Brain microvascular endothelial cell (primary cell): ENCODE data around the gene HOXB6.

ENCODE experiments used
- DNase-seq: peaks from one replicate; pipeline ENCODE4 v3.0.0-alpha.2; 2020
- H3K27ac ChIP-seq: fragments of 250-450 bp; sonication (Bioruptor Pico); 2 replicates; pipeline ENCODE4 v1.5.1; 2020; ENCODE audit warnings: mild to moderate bottlenecking, moderate library complexity
- H3K27me3 ChIP-seq: fragments of 250-450 bp; sonication (Bioruptor Pico); replicated peaks from 2 replicates; pipeline ENCODE4 v1.5.1; 2020; ENCODE audit warnings: mild to moderate bottlenecking
- H3K36me3 ChIP-seq: fragments of 250-450 bp; sonication (Bioruptor Pico); replicated peaks from 2 replicates; pipeline ENCODE4 v1.5.1; 2020; ENCODE audit warnings: mild to moderate bottlenecking
- H3K4me3 ChIP-seq: 2 replicates; pipeline ENCODE4 v1.5.1; 2011; ENCODE audit warnings: low read depth, mild to moderate bottlenecking, control low read depth, low read length, moderate library complexity
- in situ Hi-C: cut with HindIII; loops from 2 replicates; pipeline ENCODE4 v1.10.0; 2017; ENCODE audit warnings: low sequenced_read_pairs, low pct_ligation_motif_present
- TF ChIP-seq, protein P1 (sequence below): IDR thresholded peaks from 2 replicates; pipeline ENCODE4 v1.5.1; 2011; ENCODE audit warnings: low read depth, mild to moderate bottlenecking, moderate library complexity, low read length, control low read depth, inconsistent platforms; ENCODE audit errors: missing control alignments

HOXB6 gene

DNA sequence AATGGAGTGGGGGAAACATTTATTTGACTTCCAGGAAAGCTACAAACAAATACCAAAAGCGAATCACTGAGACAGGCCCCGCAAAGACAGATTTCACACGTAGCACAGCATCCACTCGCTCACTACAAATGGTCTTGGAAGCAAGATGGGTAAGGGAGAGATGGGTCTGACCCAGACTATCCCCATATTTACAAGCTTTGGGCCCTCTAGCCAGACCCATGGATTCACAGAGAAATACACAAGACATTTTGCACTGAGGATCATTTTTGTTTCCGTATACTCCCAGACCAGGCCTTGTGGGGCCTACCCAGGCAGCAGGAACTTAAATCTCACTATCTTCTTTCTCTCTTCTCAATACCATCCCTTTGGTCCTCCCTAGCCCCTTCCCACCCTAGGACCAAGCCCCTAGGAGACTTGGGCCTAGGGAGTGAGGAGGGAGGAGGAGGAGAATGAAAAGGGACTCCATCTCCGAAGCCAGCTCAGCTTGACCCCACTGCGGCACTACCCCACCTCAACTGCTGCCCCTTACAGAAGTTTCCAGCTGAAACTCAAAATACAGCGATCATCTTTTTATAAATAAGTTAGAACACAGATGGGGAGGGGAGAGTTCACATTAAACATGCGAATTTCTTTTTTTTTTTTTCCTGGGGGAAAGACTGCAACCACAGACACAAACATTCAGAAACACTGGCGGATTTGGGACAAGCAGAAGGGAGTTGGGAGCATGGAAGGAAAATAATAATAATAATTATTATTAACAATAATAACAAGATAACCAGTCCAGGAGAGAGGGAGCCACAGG lies 13.3 kb downstream of the HOXB6 start:
- no peak for DNase-seq
- in situ Hi-C loops: no loop called here
- H3K36me3 ChIP-seq: no peaks in the 10 kb centered on the region
- no peak overlapping the region for H3K27ac ChIP-seq
- H3K27me3 ChIP-seq: peaks cover 95% of the 10 kb centered on the region
- TF ChIP-seq, protein P1, sequence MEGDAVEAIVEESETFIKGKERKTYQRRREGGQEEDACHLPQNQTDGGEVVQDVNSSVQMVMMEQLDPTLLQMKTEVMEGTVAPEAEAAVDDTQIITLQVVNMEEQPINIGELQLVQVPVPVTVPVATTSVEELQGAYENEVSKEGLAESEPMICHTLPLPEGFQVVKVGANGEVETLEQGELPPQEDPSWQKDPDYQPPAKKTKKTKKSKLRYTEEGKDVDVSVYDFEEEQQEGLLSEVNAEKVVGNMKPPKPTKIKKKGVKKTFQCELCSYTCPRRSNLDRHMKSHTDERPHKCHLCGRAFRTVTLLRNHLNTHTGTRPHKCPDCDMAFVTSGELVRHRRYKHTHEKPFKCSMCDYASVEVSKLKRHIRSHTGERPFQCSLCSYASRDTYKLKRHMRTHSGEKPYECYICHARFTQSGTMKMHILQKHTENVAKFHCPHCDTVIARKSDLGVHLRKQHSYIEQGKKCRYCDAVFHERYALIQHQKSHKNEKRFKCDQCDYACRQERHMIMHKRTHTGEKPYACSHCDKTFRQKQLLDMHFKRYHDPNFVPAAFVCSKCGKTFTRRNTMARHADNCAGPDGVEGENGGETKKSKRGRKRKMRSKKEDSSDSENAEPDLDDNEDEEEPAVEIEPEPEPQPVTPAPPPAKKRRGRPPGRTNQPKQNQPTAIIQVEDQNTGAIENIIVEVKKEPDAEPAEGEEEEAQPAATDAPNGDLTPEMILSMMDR: no peak
- peak overlapping the region; percentile 58 for H3K4me3 ChIP-seq

DNA sequence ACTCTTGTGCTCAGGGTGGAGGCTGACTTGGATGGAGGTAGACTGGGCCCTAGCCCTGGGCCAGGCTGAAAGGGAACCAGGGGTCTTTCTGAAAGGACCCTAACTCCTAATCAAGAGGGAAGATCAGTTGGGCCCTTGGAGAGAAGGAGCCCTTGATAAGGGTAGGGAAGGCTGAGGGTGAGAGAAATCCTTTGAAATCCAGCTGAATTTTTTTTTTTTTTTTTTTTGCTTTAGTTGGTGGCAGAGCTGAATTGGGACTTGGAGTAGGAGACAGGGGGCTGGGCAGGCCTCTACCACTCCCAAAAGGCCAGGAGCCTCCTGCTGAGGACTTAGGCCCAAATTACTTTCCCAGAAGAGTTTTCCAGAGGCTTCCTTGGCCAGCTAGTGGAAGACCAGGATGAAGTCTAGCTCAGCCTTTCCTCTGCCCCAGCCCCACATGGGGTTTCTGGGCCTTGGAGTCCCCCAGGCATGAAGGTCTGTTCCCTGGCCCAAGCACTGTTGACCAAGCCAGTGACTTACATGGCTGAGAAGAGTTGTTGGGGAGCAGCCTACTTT lies 14.1 kb downstream of the HOXB6 start:
- no peak overlapping the region for H3K4me3 ChIP-seq
- no peaks in the 10 kb centered on the region for H3K36me3 ChIP-seq
- H3K27ac ChIP-seq: no peak overlapping the region
- no peak for DNase-seq
- TF ChIP-seq, protein P1: no peak
- H3K27me3 ChIP-seq: peaks cover 95% of the 10 kb centered on the region
- in situ Hi-C loops: no loop called here

DNA sequence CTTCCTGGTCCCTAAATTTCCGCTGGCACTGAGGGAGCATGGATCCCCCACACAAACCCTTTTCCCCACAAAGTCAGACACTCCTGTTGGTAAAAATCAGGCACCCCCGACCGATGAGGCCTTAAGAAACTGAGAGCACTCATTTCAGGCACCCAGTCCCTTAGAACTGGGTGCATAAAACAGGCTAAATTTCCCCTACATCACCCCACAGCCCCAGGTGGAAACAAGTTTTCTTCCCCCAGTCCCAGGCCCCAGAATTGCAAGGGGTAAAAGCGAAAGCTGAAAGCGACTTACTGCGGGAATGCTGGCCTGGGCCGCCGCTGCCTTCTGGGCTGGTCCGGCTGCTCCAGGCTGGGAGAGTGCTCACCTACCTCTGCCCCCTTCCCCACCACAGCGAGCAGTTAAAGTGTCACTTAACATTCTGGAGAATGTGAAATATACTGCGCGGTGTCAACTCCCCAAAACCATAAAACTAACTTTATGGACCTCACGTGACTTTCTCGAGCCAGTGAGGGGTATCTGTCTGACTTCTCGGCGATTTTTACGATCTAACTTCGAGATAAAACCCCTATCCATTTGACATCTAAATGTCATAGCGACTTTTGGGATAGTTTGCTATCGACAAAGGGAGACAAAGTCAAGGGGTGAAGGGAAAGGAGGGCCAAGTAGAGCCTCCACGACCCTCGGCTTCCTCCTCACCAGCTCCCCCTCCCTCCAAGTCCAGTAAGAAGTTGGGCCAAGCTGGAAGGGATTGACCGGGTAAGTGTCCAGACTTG lies 14.8 kb downstream of the HOXB6 start, which contains the start of gene HOXB3:
Gene HOXB3 (minus strand): TSS at position 411 of the 776 bp plus-strand sequence. CDS start 37,767 bp downstream, outside the sequence.
- H3K36me3 ChIP-seq: no peaks in the 10 kb centered on the region
- no peak for DNase-seq
- H3K27me3 ChIP-seq: peaks cover 93% of the 10 kb centered on the region
- no peak within 1 kb of the TSS for H3K27ac ChIP-seq
- H3K4me3 ChIP-seq: no peak within 1 kb of the TSS
- in situ Hi-C loops: no loop called here
- TF ChIP-seq, protein P1: no peak

DNA sequence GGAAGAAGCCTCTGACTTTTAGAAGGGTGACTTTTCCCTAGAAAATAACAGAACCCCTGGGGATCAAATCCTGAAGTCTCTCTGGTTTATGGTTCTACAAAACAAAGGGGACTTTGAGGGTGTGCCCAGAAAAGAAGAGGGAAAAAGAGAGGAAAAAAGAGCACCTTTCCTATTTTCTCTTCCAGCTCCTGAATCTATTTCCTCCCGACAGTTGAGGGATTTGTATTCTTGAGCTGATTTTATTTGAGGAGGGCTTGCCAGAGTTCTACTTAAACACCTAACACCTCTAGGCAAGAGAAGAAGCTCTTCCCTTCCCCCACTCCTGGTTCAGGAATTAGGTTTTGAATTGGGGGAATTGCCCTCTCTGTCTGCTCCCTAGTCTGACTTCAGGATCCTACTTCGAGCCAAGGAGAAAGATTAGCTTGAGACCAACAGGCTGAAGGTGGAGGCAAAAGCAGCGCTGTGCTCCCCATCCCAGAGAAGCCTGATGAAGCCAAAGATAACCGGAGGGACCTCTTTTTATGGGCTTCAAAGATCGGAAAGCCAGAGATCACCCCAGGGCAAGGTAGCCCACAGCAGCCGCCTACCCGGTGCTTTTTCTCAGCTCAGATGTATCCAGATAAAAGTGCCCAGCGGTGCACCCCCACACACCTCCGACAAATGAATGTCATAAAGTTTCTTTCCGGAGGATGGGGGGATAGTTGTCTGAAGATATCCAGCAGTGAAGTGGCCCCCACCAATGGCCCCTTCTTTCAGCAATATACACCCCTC lies 15.5 kb downstream of the HOXB6 start:
- in situ Hi-C loops: no loop called here
- Histone ChIP-seq H3K27ac (no peak overlapping the region), H3K4me3 (no peak overlapping the region), H3K36me3 (no peaks in the 10 kb centered on the region), H3K27me3 (peaks cover 92% of the 10 kb centered on the region)
- no peak for DNase-seq
- TF ChIP-seq, protein P1: no peak

DNA sequence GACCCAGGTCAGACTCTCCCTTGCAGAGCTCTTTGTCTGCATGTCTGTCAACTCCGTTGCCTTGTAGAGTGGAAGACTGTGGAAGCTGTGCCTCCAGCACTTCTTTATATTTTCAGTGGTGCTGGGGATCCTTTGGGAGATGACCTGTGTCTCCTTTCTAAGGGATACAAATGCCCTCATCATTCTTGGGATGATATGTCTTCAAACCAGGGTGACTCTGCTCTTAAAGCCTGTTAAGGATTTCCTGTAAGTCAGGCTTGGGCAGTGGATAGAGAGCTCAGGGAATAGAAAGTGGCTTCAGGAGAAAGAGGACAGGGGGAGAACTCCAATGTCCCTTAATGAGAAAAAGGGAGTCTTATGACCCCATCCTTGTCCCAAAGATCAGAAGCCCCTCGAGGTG lies 16.3 kb downstream of the HOXB6 start:
- Histone ChIP-seq H3K27me3 (peaks cover 93% of the 10 kb centered on the region), H3K4me3 (no peak overlapping the region), H3K27ac (no peak overlapping the region), H3K36me3 (no peaks in the 10 kb centered on the region)
- in situ Hi-C loops: no loop called here
- no peak for DNase-seq
- TF ChIP-seq, protein P1: no peak
